Measurements from ENCODE around the gene SLC7A7. TPM values are rescaled to one million over a fixed set of nuclear protein-coding genes. Genes with fewer than 3 reads are reported as not detected.

SLC7A7 gene
- total RNA-seq, 1 experiment from 2014 or later = 3.1 TPM

- H2BK5ac ChIP-seq (ENCODE audit: insufficient read length, low read length) = no peak overlapping the region
- no peak overlapping the region for H3K27ac Mint-ChIP-seq
- no peaks in the 10 kb centered on the region for H4K20me1 ChIP-seq (ENCODE audit: control insufficient read depth, insufficient read depth, insufficient read length)
- DNase-seq = no peak
- H3K4me1 Mint-ChIP-seq = peaks cover 3% of the 10 kb centered on the region in 2 experiments
- H3K9me3 Mint-ChIP-seq = no peaks in the 10 kb centered on the region; a peak in 1 of 5 replicates
- H2BK12ac ChIP-seq (ENCODE audit: insufficient read length, low read depth, low read length) = no peak overlapping the region
- no peak overlapping the region for H3K9ac ChIP-seq (ENCODE audit: extremely low read depth, insufficient read length, low read length)
- H3K4me1 ChIP-seq (ENCODE audit: insufficient read depth, low read length) = no peaks in the 10 kb centered on the region
- H3K23me2 ChIP-seq (ENCODE audit: insufficient read length, low read depth, low read length, poor library complexity, severe bottlenecking) = no peaks in the 10 kb centered on the region
- no peak overlapping the region for H3T11ph ChIP-seq (ENCODE audit: low read length)
- no peak overlapping the region for H4K8ac ChIP-seq (replicated peaks; ENCODE audit: insufficient read length, low read depth, low read length)
- H3K56ac ChIP-seq (ENCODE audit: insufficient read length, low read depth, low read length) = no peak overlapping the region
- H3K14ac ChIP-seq (ENCODE audit: insufficient read depth, low read length) = no peak overlapping the region
- no peak overlapping the region for H2AFZ ChIP-seq (ENCODE audit: low read length)
- H3K27ac ChIP-seq (ENCODE audit: insufficient read length, low read depth, low read length) = no peak overlapping the region
- no peak overlapping the region for H2BK20ac ChIP-seq (ENCODE audit: low read depth, low read length, poor library complexity, severe bottlenecking)
- no peak overlapping the region for H3K18ac ChIP-seq (ENCODE audit: insufficient read length, low read depth, low read length)
- no peaks in the 10 kb centered on the region for H3K9me3 ChIP-seq (ENCODE audit: control insufficient read depth, low read depth, low read length)
- H3K23ac ChIP-seq (ENCODE audit: insufficient read length, low read depth, low read length) = no peak overlapping the region
- no peak overlapping the region for H2BK15ac ChIP-seq (ENCODE audit: low read depth, low read length)
- H3K79me1 ChIP-seq (ENCODE audit: insufficient read depth, low read depth, low read length, poor library complexity, severe bottlenecking) = no peaks in the 10 kb centered on the region
- no peak overlapping the region for H3K4me2 ChIP-seq (ENCODE audit: insufficient read depth, insufficient read length, low read length)
- H4K91ac ChIP-seq (ENCODE audit: insufficient read length, low read depth, low read length) = no peak overlapping the region
- no peaks in the 10 kb centered on the region for H3K36me3 Mint-ChIP-seq (ENCODE audit: insufficient read depth in 1 of 3, low read depth in 3 of 3)
- H3K79me2 ChIP-seq (ENCODE audit: insufficient read depth, low read length) = no peaks in the 10 kb centered on the region
- no peak overlapping the region for H4K5ac ChIP-seq (ENCODE audit: insufficient read length, low read depth, low read length)
- H3K4me3 Mint-ChIP-seq = no peak overlapping the region
- peaks cover 1% of the 10 kb centered on the region; the same call in 1 of the 2 replicates for H3K27me3 Mint-ChIP-seq (ENCODE audit: low read depth)
- H2BK120ac ChIP-seq (ENCODE audit: low read depth, low read length, poor library complexity, severe bottlenecking) = no peak overlapping the region
- H2AK5ac ChIP-seq (ENCODE audit: insufficient read length, low read length) = no peak overlapping the region
- H3K4ac ChIP-seq (ENCODE audit: low read depth, low read length) = no peak overlapping the region
- TF ChIP-seq CTCF (conservative IDR thresholded peaks at IDR 0.05) = no peak
- no peaks in the 10 kb centered on the region for H3K27me3 ChIP-seq (ENCODE audit: insufficient read depth, low read length)
- no CpG with 5 or more reads among the region's 6 CpGs for WGBS (ENCODE audit: extremely low coverage, insufficient read length, low lambda C conversion rate)
Measured at GRCh38 chr14:22753586-22753985, 61.6 kb downstream of the SLC7A7 start.

Data from H9 (cell line).